H1 (cell line): Measurements from ENCODE around the gene TTC31. TPM values are rescaled to one million over a fixed set of nuclear protein-coding genes. Genes with fewer than 3 reads are reported as not detected.
A peak's percentile ranks its signal among the peaks of the same experiment; 100 is the strongest.

ENCODE experiments used
- ASH2L ChIP-seq: fragments of 200-600, 300-600 bp; sonication (generic); IDR thresholded peaks from one replicate; pipeline ENCODE4 v1.7.1; 2017; ENCODE audit warnings: low read length
- JUND ChIP-seq: IDR thresholded peaks from 2 replicates; pipeline ENCODE4 v1.6.1; 2011; ENCODE audit warnings: mild to moderate bottlenecking, improper control_type of control experiment, low read length
- KDM1A ChIP-seq: fragments of 200-600, 300-600 bp; sonication (generic); IDR thresholded peaks from 2 replicates; pipeline ENCODE4 v1.7.1; 2016; ENCODE audit warnings: mild to moderate bottlenecking, low read length, borderline replicate concordance
- KDM4A ChIP-seq: IDR thresholded peaks from one replicate; pipeline ENCODE4 v1.7.1; 2012; ENCODE audit warnings: low read depth, mild to moderate bottlenecking, moderate library complexity, low read length, inconsistent platforms; ENCODE audit not compliant: severe bottlenecking
- MAFK ChIP-seq: IDR thresholded peaks from 2 replicates; pipeline ENCODE4 v1.6.1; 2012; ENCODE audit warnings: low read depth, mild to moderate bottlenecking, improper control_type of control experiment, low read length
- NANOG ChIP-seq: IDR thresholded peaks from 2 replicates; pipeline ENCODE4 v1.6.1; 2011; ENCODE audit warnings: low read length, low read depth, mild to moderate bottlenecking, inconsistent platforms; ENCODE audit not compliant: insufficient read depth, poor library complexity, severe bottlenecking
- PHF8 ChIP-seq: fragments of 200-600 bp; sonication (generic); conservative IDR thresholded peaks from 2 replicates; pipeline ENCODE4 v1.7.1; 2012; ENCODE audit warnings: low read depth, mild to moderate bottlenecking, inconsistent platforms, low read length, moderate library complexity
- POLR2A ChIP-seq, 2 experiments: IDR thresholded peaks; 1 replicate in 1 of 2; 2 replicates in 1 of 2; pipeline ENCODE4 v1.6.1; 2011; ENCODE audit warnings: low read depth in 2 of 2, low read length in 2 of 2, mild to moderate bottlenecking in 2 of 2; ENCODE audit errors: control extremely low read depth in 1 of 2
- POLR2AphosphoS5 ChIP-seq: IDR thresholded peaks from 2 replicates; pipeline ENCODE4 v1.6.1; 2011; ENCODE audit warnings: low read depth, low read length
- POU5F1 ChIP-seq: IDR thresholded peaks from 2 replicates; pipeline ENCODE4 v1.6.1; 2011; ENCODE audit warnings: low read depth, mild to moderate bottlenecking, low read length, moderate library complexity
- RAD21 ChIP-seq, 2 experiments: IDR thresholded peaks in 1 of 2; conservative IDR thresholded peaks in 1 of 2; 2 replicates each; pipeline ENCODE4 v1.6.1; 2011; ENCODE audit warnings: low read depth in 2 of 2, low read length in 2 of 2, improper control_type of control experiment in 1 of 2, inconsistent platforms in 1 of 2, mild to moderate bottlenecking in 1 of 2, moderate library complexity in 1 of 2
- RBBP5 ChIP-seq: IDR thresholded peaks from 2 replicates; pipeline ENCODE4 v1.7.1; 2012; ENCODE audit warnings: low read depth, mild to moderate bottlenecking, inconsistent platforms, low read length, moderate library complexity, borderline replicate concordance
- SAP30 ChIP-seq: fragments of 300-600 bp; sonication (generic); IDR thresholded peaks from 2 replicates; pipeline ENCODE4 v1.7.1; 2012; ENCODE audit warnings: low read length, moderate library complexity, mild to moderate bottlenecking, inconsistent platforms; ENCODE audit not compliant: insufficient read depth, insufficient replicate concordance
- SP2 ChIP-seq: IDR thresholded peaks from 2 replicates; pipeline ENCODE4 v1.6.1; 2012; ENCODE audit warnings: mild to moderate bottlenecking, low read length, inconsistent platforms
- SUZ12 ChIP-seq: fragments of 200-600 bp; sonication (generic); IDR thresholded peaks from 2 replicates; pipeline ENCODE4 v1.6.1; 2012; ENCODE audit warnings: mild to moderate bottlenecking, inconsistent platforms, low read length, moderate library complexity, mixed read lengths
- TAF1 ChIP-seq: IDR thresholded peaks from 2 replicates; pipeline ENCODE4 v1.6.1; 2011; ENCODE audit warnings: mild to moderate bottlenecking, low read depth, low read length
- YY1 ChIP-seq: IDR thresholded peaks from 2 replicates; pipeline ENCODE4 v1.6.1; 2011; ENCODE audit warnings: low read depth, mild to moderate bottlenecking, low read length
- polyA plus RNA-seq, 7 experiments: library from polyadenylated mRNA; depleted of rRNA in 3 of 7; stranded (reverse) in 5 of 7; unstranded in 2 of 7; fragments of >200 nt in 5 of 7; fragments of 200-250 nt in 2 of 7; gene quantifications; 1 replicate in 5 of 7; 2 replicates in 1 of 7; 4 replicates in 1 of 7; pipeline versions ENCODE4 v1.2.1 to v1.2.3, GENCODE V29; 2011 to 2013; ENCODE audit warnings: missing spikeins in 2 of 7, mixed read lengths in 2 of 7
- total RNA-seq: library from RNA; stranded (reverse); fragmentation: NEBNext Ultra II Directional; extraction: Animal tissue kit (Norgen Biotek cat#: 25700); gene quantifications from 2 replicates; pipeline ENCODE4 v1.2.1, GENCODE V29; 2021

Gene TTC31
- total and polyA plus RNA-seq, 2 of the 8 experiments (the other 6 are each of a cell fraction or from before 2014, with no cell fraction given), result 28.8 to 29.9 TPM

DNA sequence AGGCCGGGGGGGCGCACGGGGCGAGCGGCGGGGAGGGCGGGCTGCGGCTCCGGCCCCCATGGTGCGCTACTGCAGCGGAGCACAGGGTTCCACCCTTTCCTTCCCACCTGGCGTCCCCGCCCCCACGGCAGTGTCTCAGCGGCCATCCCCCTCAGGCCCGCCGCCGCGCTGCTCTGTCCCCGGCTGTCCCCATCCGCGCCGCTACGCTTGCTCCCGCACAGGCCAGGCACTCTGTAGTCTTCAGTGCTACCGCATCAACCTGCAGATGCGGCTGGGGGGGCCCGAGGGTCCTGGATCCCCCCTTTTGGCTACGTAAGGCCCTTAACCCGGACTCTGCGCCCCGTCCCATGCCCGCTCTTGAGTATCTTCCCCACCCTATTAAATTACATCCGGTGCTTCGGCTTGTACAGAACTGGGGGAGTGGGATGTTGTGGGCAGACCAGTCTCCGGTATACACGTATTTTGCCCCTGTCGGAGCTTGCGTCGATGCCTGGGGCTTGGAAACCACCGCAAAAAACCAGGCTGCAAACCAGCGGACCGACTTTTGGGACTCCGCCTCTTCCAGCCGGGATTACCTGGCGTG, 25.2 kb upstream of the TTC31 start (continued):
- TF ChIP-seq RAD21 (IDR thresholded peaks at IDR 0.05 in 1 of 2, conservative IDR thresholded peaks at IDR 0.05 in 1 of 2; ENCODE audit: low read depth in 2 of 2, low read length in 2 of 2), result no peak
- TF ChIP-seq SUZ12, result no peak
- TF ChIP-seq SAP30, result peak; percentile 70
- no peak for TF ChIP-seq SP2
- TF ChIP-seq KDM1A, result peak; percentile 11; the same call in 1 of the 2 replicates
- peak; percentile 83 for TF ChIP-seq ASH2L
- TF ChIP-seq TAF1, result peak; percentile 87
- peak; percentile 42; the same call in 1 of the 2 replicates for TF ChIP-seq YY1
- TF ChIP-seq PHF8, result peak; percentile 74; the same call in 1 of the 2 replicates
- no peak for TF ChIP-seq JUND
- TF ChIP-seq POLR2A (IDR thresholded peaks at IDR 0.05; ENCODE audit: control extremely low read depth in 1 of 2, low read depth in 2 of 2, low read length in 2 of 2), result peak in 1 of 2 experiments; percentile 35; a peak in 1 of 3 replicates
- no peak for TF ChIP-seq NANOG
- no peak; the same call in none of the 2 replicates for TF ChIP-seq POLR2AphosphoS5
- peak; percentile 40 for TF ChIP-seq KDM4A
- no peak for TF ChIP-seq MAFK
- TF ChIP-seq POU5F1, result no peak
- 0 out of 2 replicates have a peak, but pooled peaks have one; percentile 29 for TF ChIP-seq RBBP5
